Left ventricle myocardium inferior (tissue), 1 donor: Measurements from ENCODE around the gene SND1. TPM values are rescaled to one million over a fixed set of nuclear protein-coding genes. Genes with fewer than 3 reads are reported as not detected.

Experiments
- DNase-seq: peaks from one replicate; pipeline ENCODE4 v3.0.0-alpha.2; 2020
- H3K27ac ChIP-seq: fragments of 200-600 bp; replicated peaks from 2 replicates; pipeline ENCODE4 v1.8.0; 2021
- H3K27me3 ChIP-seq: fragments of 200-600 bp; 2 replicates; pipeline ENCODE4 v1.8.0; 2021; ENCODE audit warnings: low read depth
- H3K36me3 ChIP-seq: fragments of 200-600 bp; 2 replicates; pipeline ENCODE4 v1.8.0; 2021
- H3K4me1 ChIP-seq: fragments of 200-600 bp; 2 replicates; pipeline ENCODE4 v1.8.0; 2021
- H3K4me3 ChIP-seq: fragments of 200-600 bp; 2 replicates; pipeline ENCODE4 v1.8.0; 2021; ENCODE audit warnings: mild to moderate bottlenecking, moderate library complexity
- H3K9me3 ChIP-seq: fragments of 200-600 bp; replicated peaks from 2 replicates; pipeline ENCODE4 v1.8.0; 2021
- CTCF ChIP-seq: fragments of 200-600 bp; IDR thresholded peaks from 2 replicates; pipeline ENCODE4 v1.8.0; 2021; ENCODE audit warnings: antibody characterized with exemption, mild to moderate bottlenecking, borderline replicate concordance
- intact Hi-C: fragments of 100-400 bp; cut with micrococcal nuclease; formaldehyde crosslinking; loops from one replicate; pipeline ENCODE4 v1.11.0; 2022
- long read RNA-seq: library from polyadenylated mRNA; unstranded; transcript quantifications from one replicate; pipeline ENCODE4 v2.0.0, GENCODE V29; 2021
- total RNA-seq: library from RNA; stranded (reverse); fragmentation: NEBNext Ultra II Directional; extraction: Animal tissue kit (Norgen Biotek cat#: 25700); gene quantifications from one replicate; pipeline ENCODE4 v1.2.1, GENCODE V29; 2021
- donor health status: DM: no; HTN: yes; CAD: no; lungs with severe emphysema.

Gene SND1
- 71.6 TPM for total RNA-seq
- long read RNA-seq, transcript SND1-201 (24 exons, 3,476 nt) = major isoform, 166 of 216 reads
- long read RNA-seq, partial matches to known transcripts = 44 of 216 reads
- long read RNA-seq, other reads (novel, unspliced or antisense) = 6 of 216 reads

- Histone ChIP-seq H3K36me3 (no peaks in the 10 kb centered on the region), H3K27ac (peak within 1 kb of the TSS; percentile 95), H3K9me3 (no peaks in the 10 kb centered on the region), H3K4me1 (peaks cover 53% of the 10 kb centered on the region), H3K27me3 (no peaks in the 10 kb centered on the region), H3K4me3 (peak within 1 kb of the TSS; percentile 87)
- intact Hi-C loops = no loop called here
- DNase-seq = peak; percentile 99
- TF ChIP-seq CTCF = no peak
Observed at GRCh38 chr7:127651556-127652332, at the start of gene SND1. SND1 (plus strand) TSS chr7:127652194; CDS start chr7:127652374, 180 bp downstream.

DNA sequence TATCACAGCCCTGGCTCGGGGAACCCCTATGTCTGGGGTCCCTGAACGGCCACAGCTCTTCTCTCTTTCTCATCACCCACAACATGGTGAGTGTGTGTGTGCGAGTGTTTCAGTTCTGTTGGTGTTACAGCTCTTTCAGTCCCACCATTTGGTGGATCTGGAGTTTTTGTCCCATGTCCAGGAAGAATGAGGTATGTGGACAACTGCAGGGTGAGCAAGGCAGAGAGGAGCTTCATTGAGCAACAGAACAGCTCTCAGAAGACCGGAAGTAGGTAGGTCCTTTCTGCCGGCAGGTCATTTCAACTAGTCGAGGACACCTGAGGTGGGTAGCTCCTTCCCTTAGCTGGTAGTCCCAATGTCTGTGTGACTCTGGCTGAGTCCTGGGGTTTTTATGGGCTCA, 43.5 kb upstream of the SND1 start:
- H3K4me1 ChIP-seq = no peaks in the 10 kb centered on the region
- H3K36me3 ChIP-seq = no peaks in the 10 kb centered on the region
- no peak overlapping the region for H3K27ac ChIP-seq
- intact Hi-C loops = no loop called here
- H3K27me3 ChIP-seq = peaks cover 4% of the 10 kb centered on the region
- no peak overlapping the region for H3K4me3 ChIP-seq
- no peak for TF ChIP-seq CTCF
- DNase-seq = no peak
- H3K9me3 ChIP-seq = peaks cover 30% of the 10 kb centered on the region

- peaks cover 13% of the 10 kb centered on the region for H3K27me3 ChIP-seq
- no peak for DNase-seq
- H3K9me3 ChIP-seq = peaks cover 28% of the 10 kb centered on the region
- intact Hi-C loops = no loop called here
- H3K4me1 ChIP-seq = no peaks in the 10 kb centered on the region
- H3K27ac ChIP-seq = no peak overlapping the region
- no peaks in the 10 kb centered on the region for H3K36me3 ChIP-seq
- H3K4me3 ChIP-seq = no peak overlapping the region
- no peak for TF ChIP-seq CTCF
Observed at GRCh38 chr7:127609297-127609696, 42.7 kb upstream of the SND1 start.

GRCh38 chr7:127612263-127612662, 39.7 kb upstream of the SND1 start:
- no peak for DNase-seq
- no peak for TF ChIP-seq CTCF
- peaks cover 23% of the 10 kb centered on the region for H3K9me3 ChIP-seq
- no peak overlapping the region for H3K27ac ChIP-seq
- no peaks in the 10 kb centered on the region for H3K4me1 ChIP-seq
- H3K4me3 ChIP-seq = no peak overlapping the region
- peaks cover 43% of the 10 kb centered on the region for H3K27me3 ChIP-seq
- no peaks in the 10 kb centered on the region for H3K36me3 ChIP-seq
- intact Hi-C loops = no loop called here

GRCh38 chr7:127616724-127617123, 35.3 kb upstream of the SND1 start:
- Histone ChIP-seq H3K27ac (no peak overlapping the region), H3K36me3 (no peaks in the 10 kb centered on the region), H3K27me3 (peaks cover 87% of the 10 kb centered on the region), H3K9me3 (no peaks in the 10 kb centered on the region), H3K4me1 (no peaks in the 10 kb centered on the region), H3K4me3 (no peak overlapping the region)
- intact Hi-C loops = no loop called here
- no peak for TF ChIP-seq CTCF
- DNase-seq = no peak
